DND-41 (cell line): ENCODE measurements around the gene ENTPD8.

ENCODE experiments used
- ATAC-seq: fragments of 200-7000 bp; cut with Tn5 transposase; 3 replicates; pipeline ENCODE4 v1.9.1; 2021; ENCODE audit warnings: low read depth; ENCODE audit not compliant: insufficient read depth
- DNase-seq: peaks from one replicate; pipeline ENCODE4 v3.0.0-alpha.2; 2020
- H2AFZ ChIP-seq: 2 replicates; pipeline ENCODE4 v1.6.0; 2012; ENCODE audit warnings: low read depth, low read length
- H3K27ac ChIP-seq: 2 replicates; pipeline ENCODE4 v1.5.1; 2012; ENCODE audit warnings: low read length, inconsistent platforms
- H3K27me3 ChIP-seq: fragments of 200-600 bp; sonication (generic); 2 replicates; pipeline ENCODE4 v1.6.0; 2012; ENCODE audit warnings: low read length, mild to moderate bottlenecking, inconsistent platforms; ENCODE audit not compliant: insufficient read depth, poor library complexity
- H3K36me3 ChIP-seq: 2 replicates; pipeline ENCODE4 v1.5.1; 2012; ENCODE audit warnings: low read length, inconsistent platforms; ENCODE audit not compliant: insufficient read depth
- H3K4me1 ChIP-seq: 2 replicates; pipeline ENCODE4 v1.5.1; 2012; ENCODE audit warnings: mild to moderate bottlenecking, low read length; ENCODE audit not compliant: insufficient read depth
- H3K4me2 ChIP-seq: 2 replicates; pipeline ENCODE4 v1.6.0; 2012; ENCODE audit warnings: mild to moderate bottlenecking, moderate library complexity, low read length, inconsistent platforms; ENCODE audit not compliant: insufficient read depth
- H3K4me3 ChIP-seq, 2 experiments: fragments of 200-600 bp in 1 of 2; shearing (Covaris generic) in 1 of 2; 2 replicates each; pipeline ENCODE4 v1.5.1; 2012 to 2016; ENCODE audit warnings: inconsistent platforms in 2 of 2, low read length in 2 of 2, mild to moderate bottlenecking in 2 of 2, low read depth in 1 of 2, moderate library complexity in 1 of 2
- H3K79me2 ChIP-seq: 2 replicates; pipeline ENCODE4 v1.6.0; 2012; ENCODE audit warnings: low read length, inconsistent platforms; ENCODE audit not compliant: insufficient read depth
- H3K9ac ChIP-seq: 2 replicates; pipeline ENCODE4 v1.6.0; 2012; ENCODE audit warnings: low read depth, mild to moderate bottlenecking, inconsistent platforms, low read length, moderate library complexity
- H3K9me3 ChIP-seq: 2 replicates; pipeline ENCODE4 v1.5.1; 2012; ENCODE audit warnings: low read length, moderate library complexity, mild to moderate bottlenecking, inconsistent platforms; ENCODE audit not compliant: insufficient read depth, severe bottlenecking
- H4K20me1 ChIP-seq: 2 replicates; pipeline ENCODE4 v1.6.0; 2012; ENCODE audit warnings: low read length; ENCODE audit not compliant: insufficient read depth
- EZH2 ChIP-seq: IDR thresholded peaks from 3 replicates; pipeline ENCODE4 v1.6.1; 2012; ENCODE audit warnings: borderline replicate concordance, low read depth, mild to moderate bottlenecking, moderate library complexity, low read length, inconsistent platforms; ENCODE audit not compliant: severe bottlenecking
- TF ChIP-seq, protein P1 (sequence below): IDR thresholded peaks from 2 replicates; pipeline ENCODE4 v1.5.1; 2012; ENCODE audit warnings: borderline replicate concordance, low read length, moderate library complexity, mild to moderate bottlenecking; ENCODE audit not compliant: poor library complexity, severe bottlenecking; ENCODE audit errors: extremely low read depth

The ENTPD8 gene

DNA sequence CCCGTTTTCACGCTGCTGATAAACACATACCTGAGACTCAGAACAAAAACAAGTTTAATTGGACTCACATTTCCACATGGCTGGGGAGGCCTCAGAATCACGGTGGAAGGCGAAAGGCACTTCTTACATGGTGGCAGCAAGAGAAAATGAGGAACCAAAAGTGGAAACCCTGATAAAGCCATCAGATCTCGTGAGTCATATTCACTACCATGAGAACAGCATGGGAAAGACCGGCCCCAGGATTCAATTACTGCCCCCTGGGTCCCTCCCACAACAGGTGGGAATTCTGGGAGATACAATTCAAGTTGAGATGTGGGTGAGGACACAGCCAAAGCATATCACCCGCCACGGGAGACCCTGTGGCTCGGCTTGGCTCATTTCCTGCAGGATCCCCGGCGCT is 38.4 kb downstream of the ENTPD8 start:
- DNase-seq (no peak), ATAC-seq (no peak)
- TF ChIP-seq, protein P1, sequence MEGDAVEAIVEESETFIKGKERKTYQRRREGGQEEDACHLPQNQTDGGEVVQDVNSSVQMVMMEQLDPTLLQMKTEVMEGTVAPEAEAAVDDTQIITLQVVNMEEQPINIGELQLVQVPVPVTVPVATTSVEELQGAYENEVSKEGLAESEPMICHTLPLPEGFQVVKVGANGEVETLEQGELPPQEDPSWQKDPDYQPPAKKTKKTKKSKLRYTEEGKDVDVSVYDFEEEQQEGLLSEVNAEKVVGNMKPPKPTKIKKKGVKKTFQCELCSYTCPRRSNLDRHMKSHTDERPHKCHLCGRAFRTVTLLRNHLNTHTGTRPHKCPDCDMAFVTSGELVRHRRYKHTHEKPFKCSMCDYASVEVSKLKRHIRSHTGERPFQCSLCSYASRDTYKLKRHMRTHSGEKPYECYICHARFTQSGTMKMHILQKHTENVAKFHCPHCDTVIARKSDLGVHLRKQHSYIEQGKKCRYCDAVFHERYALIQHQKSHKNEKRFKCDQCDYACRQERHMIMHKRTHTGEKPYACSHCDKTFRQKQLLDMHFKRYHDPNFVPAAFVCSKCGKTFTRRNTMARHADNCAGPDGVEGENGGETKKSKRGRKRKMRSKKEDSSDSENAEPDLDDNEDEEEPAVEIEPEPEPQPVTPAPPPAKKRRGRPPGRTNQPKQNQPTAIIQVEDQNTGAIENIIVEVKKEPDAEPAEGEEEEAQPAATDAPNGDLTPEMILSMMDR: no peak
- no peak for TF ChIP-seq EZH2
- no peaks in the 10 kb centered on the region for H3K27me3 ChIP-seq
- no peaks in the 10 kb centered on the region for H3K4me1 ChIP-seq
- H3K79me2 ChIP-seq: no peaks in the 10 kb centered on the region
- no peaks in the 10 kb centered on the region for H4K20me1 ChIP-seq
- no peak overlapping the region for H3K4me3 ChIP-seq
- H3K36me3 ChIP-seq: no peaks in the 10 kb centered on the region
- H3K27ac ChIP-seq: no peak overlapping the region
- H3K9me3 ChIP-seq: no peaks in the 10 kb centered on the region
- no peak overlapping the region for H3K4me2 ChIP-seq
- no peak overlapping the region for H2AFZ ChIP-seq
- H3K9ac ChIP-seq: no peak overlapping the region

DNA sequence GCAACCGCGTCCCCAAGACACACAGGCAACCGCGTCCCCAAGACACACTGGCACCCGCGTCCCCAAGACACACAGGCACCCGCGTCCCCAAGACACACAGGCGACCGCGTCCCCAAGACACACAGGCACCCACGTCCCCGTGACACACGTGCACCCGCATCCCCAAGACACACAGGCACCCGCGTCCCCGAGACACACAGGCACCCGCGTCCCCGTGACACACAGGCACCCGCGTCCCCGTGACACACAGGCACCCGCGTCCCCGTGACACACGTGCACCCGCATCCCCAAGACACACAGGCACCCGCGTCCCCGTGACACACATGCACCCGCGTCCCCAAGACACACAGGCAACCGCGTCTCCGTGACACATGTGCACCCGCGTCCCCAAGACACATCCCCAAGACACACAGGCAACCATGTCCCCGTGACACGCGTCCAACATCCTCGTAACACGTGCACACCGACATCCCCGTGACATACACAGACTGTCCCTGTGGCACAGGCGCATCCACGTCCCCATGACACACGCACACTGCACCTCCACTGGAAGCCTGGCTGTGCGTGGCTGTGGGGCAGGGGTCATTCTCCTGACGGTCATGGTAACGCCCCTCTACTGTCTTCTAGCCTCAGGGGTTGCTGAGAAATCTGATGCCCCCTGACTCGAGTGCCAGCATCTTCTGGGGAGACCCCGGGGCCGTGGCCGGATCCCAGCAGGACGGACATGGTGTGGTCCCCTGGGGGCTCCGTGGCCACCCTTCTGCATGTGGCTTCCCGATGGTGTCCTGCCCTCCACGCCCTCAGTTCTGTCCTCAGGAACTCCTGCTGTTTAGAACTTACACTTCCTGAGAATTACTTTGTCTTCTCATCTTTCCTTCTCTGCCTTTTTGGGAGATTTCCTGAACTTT is 42.3 kb downstream of the ENTPD8 start:
- ATAC-seq (no peak), DNase-seq (no peak)
- H3K9me3 ChIP-seq: no peaks in the 10 kb centered on the region

DNA sequence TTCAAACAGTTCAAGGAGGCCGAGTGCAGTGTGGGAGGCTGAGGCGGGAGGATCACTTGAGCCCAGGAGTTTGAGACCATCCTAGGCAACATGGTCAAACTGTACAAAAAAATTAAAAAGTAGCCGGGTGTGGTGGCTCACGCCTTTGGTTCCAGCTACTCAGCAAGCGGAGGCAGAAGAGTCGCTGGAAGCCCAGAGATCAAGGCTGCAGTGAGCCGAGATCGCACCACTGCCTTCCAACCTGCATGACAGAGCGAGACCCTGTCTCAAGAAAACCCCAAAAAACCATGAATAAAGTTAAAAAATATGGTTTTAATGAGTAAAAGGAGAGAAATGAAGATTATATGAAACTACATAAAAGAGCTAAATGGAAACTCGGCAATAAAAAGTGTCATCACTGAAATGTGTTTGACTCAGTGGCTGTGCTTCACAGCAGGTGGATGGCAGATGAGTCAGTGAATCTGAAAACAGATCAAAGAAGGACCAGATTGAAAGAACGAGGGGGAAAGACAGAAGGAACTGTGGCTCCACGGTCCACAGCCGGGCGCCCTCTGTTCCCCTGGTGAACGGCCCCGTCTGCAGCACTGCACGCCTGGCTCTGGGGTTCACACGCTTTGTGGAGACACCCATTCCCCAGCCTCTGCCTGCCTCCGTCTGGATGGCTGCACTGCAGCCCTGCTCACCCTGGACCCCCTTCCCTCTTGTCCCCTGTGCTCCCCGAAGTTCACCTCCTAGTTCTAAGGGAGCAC is 43.3 kb downstream of the ENTPD8 start:
- H3K36me3 ChIP-seq: no peaks in the 10 kb centered on the region
- no peaks in the 10 kb centered on the region for H3K79me2 ChIP-seq
- H3K27ac ChIP-seq: no peak overlapping the region
- H3K27me3 ChIP-seq: no peaks in the 10 kb centered on the region
- no peak overlapping the region for H3K4me2 ChIP-seq
- DNase-seq (no peak), ATAC-seq (no peak)
- TF ChIP-seq EZH2: no peak
- TF ChIP-seq, protein P1: no peak
- no peak overlapping the region for H2AFZ ChIP-seq
- H4K20me1 ChIP-seq: no peaks in the 10 kb centered on the region
- H3K9ac ChIP-seq: no peak overlapping the region
- no peaks in the 10 kb centered on the region for H3K4me1 ChIP-seq
- H3K9me3 ChIP-seq: no peaks in the 10 kb centered on the region
- no peak overlapping the region for H3K4me3 ChIP-seq

More for the DNA sequence above, 42.3 kb downstream of the ENTPD8 start:
- TF ChIP-seq, protein P1: no peak
- no peak for TF ChIP-seq EZH2
- Histone ChIP-seq H4K20me1 (no peaks in the 10 kb centered on the region), H3K4me1 (no peaks in the 10 kb centered on the region), H3K9ac (no peak overlapping the region), H3K4me2 (no peak overlapping the region), H3K27me3 (no peaks in the 10 kb centered on the region), H2AFZ (no peak overlapping the region), H3K4me3 (no peak overlapping the region), H3K27ac (no peak overlapping the region), H3K36me3 (no peaks in the 10 kb centered on the region), H3K79me2 (no peaks in the 10 kb centered on the region)
